ENCODE results near the gene RPS17.

DNA sequence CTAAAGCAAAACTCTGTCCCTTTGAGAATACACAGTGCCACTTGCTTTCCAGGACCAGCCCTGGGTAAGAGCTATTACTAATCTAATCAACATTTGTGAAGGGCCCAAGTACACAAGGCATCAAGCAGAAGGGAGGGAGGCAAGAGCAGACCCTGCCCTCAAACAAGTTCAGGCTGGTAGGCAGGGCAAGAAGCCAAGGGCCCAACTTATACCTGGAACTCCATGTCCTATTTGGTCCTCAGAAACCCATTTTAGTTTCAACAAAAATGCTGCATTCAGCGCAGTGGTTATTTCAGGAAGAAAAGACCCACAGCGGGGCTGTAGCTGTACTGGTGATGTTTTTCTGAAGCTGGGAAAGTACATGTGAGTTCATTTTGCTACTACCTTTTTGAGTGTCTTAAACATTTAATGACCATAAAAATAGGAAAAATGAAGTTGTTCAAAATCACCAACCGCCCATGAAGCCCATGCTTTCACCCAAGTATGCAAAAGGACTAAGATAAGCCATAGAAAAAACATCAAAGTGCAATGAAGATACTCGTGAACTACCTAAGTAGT, 2.8 kb downstream of the RPS17 start:
- TF ChIP-seq POLR2A (IDR thresholded peaks at IDR 0.05; ENCODE audit: low read depth, low read length) (no peak), NFE2L2 (IDR thresholded peaks at IDR 0.05; ENCODE audit: low read depth, low read length) (no peak), RFX5 (IDR thresholded peaks at IDR 0.05; ENCODE audit: low read depth, low read length) (no peak), RAD21 (IDR thresholded peaks at IDR 0.05; ENCODE audit: low read length) (no peak), CHD1 (IDR thresholded peaks at IDR 0.05; ENCODE audit: low read depth, low read length) (no peak), RCOR1 (IDR thresholded peaks at IDR 0.05; ENCODE audit: insufficient replicate concordance, low read length) (no peak), SMC3 (IDR thresholded peaks at IDR 0.05; ENCODE audit: low read depth, low read length) (no peak)
- TF ChIP-seq, protein P1, sequence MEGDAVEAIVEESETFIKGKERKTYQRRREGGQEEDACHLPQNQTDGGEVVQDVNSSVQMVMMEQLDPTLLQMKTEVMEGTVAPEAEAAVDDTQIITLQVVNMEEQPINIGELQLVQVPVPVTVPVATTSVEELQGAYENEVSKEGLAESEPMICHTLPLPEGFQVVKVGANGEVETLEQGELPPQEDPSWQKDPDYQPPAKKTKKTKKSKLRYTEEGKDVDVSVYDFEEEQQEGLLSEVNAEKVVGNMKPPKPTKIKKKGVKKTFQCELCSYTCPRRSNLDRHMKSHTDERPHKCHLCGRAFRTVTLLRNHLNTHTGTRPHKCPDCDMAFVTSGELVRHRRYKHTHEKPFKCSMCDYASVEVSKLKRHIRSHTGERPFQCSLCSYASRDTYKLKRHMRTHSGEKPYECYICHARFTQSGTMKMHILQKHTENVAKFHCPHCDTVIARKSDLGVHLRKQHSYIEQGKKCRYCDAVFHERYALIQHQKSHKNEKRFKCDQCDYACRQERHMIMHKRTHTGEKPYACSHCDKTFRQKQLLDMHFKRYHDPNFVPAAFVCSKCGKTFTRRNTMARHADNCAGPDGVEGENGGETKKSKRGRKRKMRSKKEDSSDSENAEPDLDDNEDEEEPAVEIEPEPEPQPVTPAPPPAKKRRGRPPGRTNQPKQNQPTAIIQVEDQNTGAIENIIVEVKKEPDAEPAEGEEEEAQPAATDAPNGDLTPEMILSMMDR (conservative IDR thresholded peaks at IDR 0.05; ENCODE audit: low read depth, low read length): no peak

Measured in IMR-90 (cell line).